H54 (cell line): ENCODE results near the gene CFB.
"Not testable (repeated sequence)": the region's sequence is repeated elsewhere in the genome, so short reads cannot be mapped to it uniquely, and the experiment has no call there.

Experiments
- DNase-seq: peaks from one replicate; pipeline ENCODE4 v3.0.0; 2011; ENCODE audit warnings: low spot score, mixed read lengths; ENCODE audit not compliant: insufficient read length
- FAIRE-seq: peaks from 3 replicates; lab custom pipeline; 2011; peaks lifted over from hg19 to GRCh38; lab: Jason Lieb, UNC
- POLR2A ChIP-seq: IDR thresholded peaks from 2 replicates; pipeline ENCODE4 v1.6.1; 2011; ENCODE audit warnings: low read depth, mild to moderate bottlenecking, low read length

Gene CFB

GRCh38 chr6:31978831-31979230 is 32.9 kb downstream of the CFB start:
- no peak for DNase-seq
- no peak for TF ChIP-seq POLR2A
- FAIRE-seq = no peak

GRCh38 chr6:31979238-31979898 is 33.5 kb downstream of the CFB start:
- TF ChIP-seq POLR2A = no peak
- FAIRE-seq = no peak
- no peak for DNase-seq

GRCh38 chr6:31980195-31980876 is 34.4 kb downstream of the CFB start:
- DNase-seq, FAIRE-seq: not testable (repeated sequence)

GRCh38 chr6:31980998-31981397 is 35.1 kb downstream of the CFB start:
- DNase-seq, FAIRE-seq: not testable (repeated sequence)

DNA sequence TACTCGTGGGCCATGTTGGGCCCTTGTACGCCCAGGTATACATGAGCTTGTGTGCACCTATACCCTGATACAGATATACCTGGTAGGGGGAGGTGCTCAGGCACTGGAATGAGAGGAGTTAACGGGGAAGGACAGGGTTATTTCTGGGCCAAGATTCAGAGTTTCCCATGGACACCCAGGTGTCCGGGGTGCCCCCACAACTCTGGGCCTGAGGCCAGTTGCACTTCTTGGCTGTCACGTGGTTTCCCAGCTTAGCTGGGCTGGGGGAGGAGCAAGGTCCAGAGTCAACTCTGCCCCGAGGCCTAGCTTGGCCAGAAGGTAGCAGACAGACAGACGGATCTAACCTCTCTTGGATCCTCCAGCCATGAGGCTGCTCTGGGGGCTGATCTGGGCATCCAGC is 35.8 kb downstream of the CFB start, which contains the start of gene C4A:
Gene C4A (plus strand): TSS at position 314 of the 400 bp plus-strand sequence. CDS start 51 bp downstream, at position 365.
- FAIRE-seq = not testable (repeated sequence)

GRCh38 chr6:31989363-31989762 is 43.5 kb downstream of the CFB start:
- DNase-seq, FAIRE-seq: not testable (repeated sequence)

More for the DNA sequence above, 35.8 kb downstream of the CFB start, which contains the start of gene C4A:
- not testable (repeated sequence) for DNase-seq

- FAIRE-seq, DNase-seq: not testable (repeated sequence)
Observed at GRCh38 chr6:31994421-31994820, 48.5 kb downstream of the CFB start.

DNA sequence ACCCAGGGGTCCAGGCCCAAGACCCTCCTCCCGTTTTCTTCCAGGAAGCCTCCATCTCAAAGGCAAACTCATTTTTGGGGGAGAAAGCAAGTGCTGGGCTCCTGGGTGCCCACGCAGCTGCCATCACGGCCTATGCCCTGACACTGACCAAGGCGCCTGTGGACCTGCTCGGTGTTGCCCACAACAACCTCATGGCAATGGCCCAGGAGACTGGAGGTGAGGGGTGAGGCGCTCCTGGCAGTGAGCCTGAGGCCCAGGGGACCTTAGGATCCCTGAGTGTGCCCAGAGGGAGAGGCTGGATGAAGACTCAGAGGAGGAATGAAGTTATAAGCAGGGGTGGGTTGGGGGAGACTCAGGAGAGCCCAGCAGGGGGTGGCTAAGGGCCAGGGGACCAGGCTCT is 50.5 kb downstream of the CFB start:
- FAIRE-seq, DNase-seq: not testable (repeated sequence)
